ENCODE results near the gene TCF7L2.

- TF ChIP-seq BHLHE40 (IDR thresholded peaks at IDR 0.05; ENCODE audit: low read length) = no peak
- no peak for TF ChIP-seq GABPA (tag; conservative IDR thresholded peaks at IDR 0.05; ENCODE audit: low read depth)
- no peak for TF ChIP-seq CTCF (IDR thresholded peaks at IDR 0.05 in 2 of 3, conservative IDR thresholded peaks at IDR 0.05 in 1 of 3; ENCODE audit: insufficient read depth in 2 of 3, low read depth in 1 of 3, low read length in 3 of 3)
- TF ChIP-seq POLR2A (conservative IDR thresholded peaks at IDR 0.05) = no peak
- TF ChIP-seq PPARD (CRISPR knock-in tag; IDR thresholded peaks at IDR 0.05) = no peak
- TF ChIP-seq TAF1 (IDR thresholded peaks at IDR 0.05; ENCODE audit: control insufficient read depth, extremely low read depth, insufficient read depth, low read length, severe bottlenecking) = no peak
- TF ChIP-seq CBX1 (IDR thresholded peaks at IDR 0.05; ENCODE audit: low read depth) = no peak
These were observed 175.6 kb downstream of the TCF7L2 start for GRCh38 chr10:113125612-113126011.
